GM06990 (cell line): Measurements from ENCODE around the gene FOXD4L3.
"Not testable (repeated sequence)": the region's sequence is repeated elsewhere in the genome, so short reads cannot be mapped to it uniquely, and the experiment has no call there.

Experiments used
- DNase-seq: peaks from one replicate; pipeline ENCODE4 v3.0.0-alpha.2; 2011; ENCODE audit not compliant: insufficient read length; ENCODE audit errors: extremely low read depth
- H3K27me3 ChIP-seq: replicated peaks from 2 replicates; pipeline ENCODE4 v1.6.0; 2011; ENCODE audit warnings: low read length; ENCODE audit not compliant: control insufficient read depth, insufficient read depth
- H3K36me3 ChIP-seq: 2 replicates; pipeline ENCODE4 v1.5.1; 2011; ENCODE audit warnings: low read length; ENCODE audit not compliant: control insufficient read depth, insufficient read depth
- H3K4me3 ChIP-seq: replicated peaks from 2 replicates; pipeline ENCODE4 v1.5.1; 2011; ENCODE audit warnings: low read depth, mild to moderate bottlenecking, control low read depth, low read length

Gene FOXD4L3

DNA sequence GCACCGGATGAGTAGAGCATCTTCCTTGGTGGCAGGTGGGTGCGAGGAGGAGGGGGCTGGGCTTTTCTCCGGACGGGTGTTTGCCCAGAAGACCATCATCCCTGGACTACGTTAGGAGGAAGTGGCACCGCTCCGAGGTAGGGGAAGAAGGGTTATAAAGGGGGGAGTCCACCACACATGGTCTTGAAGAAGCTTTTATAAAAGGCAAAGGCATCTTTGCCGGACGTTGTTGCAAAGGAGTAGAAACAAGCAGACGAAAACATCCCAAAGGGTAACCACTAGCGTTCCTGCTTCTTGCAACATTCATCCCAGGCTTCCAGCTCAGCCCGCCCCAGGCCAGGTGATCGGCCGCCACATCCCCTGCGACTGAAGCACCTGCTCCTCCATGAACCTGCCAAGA lies at the start of gene FOXD4L3:
FOXD4L3 (plus strand) TSS at position 301 of the 400 bp plus-strand sequence; CDS start at position 386, 85 bp downstream.
- DNase-seq, H3K27me3 ChIP-seq, H3K36me3 ChIP-seq, H3K4me3 ChIP-seq: not testable (repeated sequence)

DNA sequence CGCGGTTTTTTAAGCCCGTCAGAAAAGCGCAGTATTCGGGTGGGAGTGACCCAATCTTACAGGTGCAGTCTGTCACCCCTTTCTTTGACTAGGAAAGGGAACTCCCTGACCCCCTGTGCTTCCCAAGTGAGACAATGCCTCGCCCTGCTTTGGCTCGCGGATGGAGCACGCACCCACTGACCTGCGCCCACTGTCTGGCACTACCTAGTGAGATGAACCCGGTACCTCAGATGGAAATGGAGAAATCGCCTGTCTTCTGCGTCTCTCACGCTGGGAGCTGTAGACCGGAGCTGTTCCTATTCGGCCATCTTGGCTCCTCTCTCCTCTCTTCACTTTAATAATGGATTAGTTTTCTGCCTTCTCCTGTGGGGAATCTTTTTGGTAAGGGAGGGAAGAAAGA lies 21.6 kb upstream of the FOXD4L3 start:
- DNase-seq, H3K36me3 ChIP-seq, H3K27me3 ChIP-seq, H3K4me3 ChIP-seq: not testable (repeated sequence)

DNA sequence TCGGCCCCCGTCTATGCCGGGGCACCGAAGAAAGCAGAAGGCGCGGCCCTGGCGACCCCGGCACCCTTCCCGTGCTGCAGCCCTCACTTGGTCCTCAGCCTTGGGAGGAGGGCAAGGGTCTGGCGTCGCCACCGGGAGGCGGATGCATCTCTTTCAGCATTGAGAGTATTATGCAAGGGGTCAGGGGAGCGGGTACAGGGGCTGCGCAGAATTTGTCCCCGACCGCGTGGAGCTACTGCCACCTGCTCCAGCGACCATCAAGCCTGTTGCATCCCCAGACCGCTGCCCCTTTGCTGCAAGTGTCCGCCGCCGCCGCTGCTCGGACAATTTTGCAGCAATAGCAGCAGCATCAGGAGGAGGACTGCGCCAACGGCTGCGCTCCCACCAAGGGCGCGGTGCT lies 1.1 kb downstream of the FOXD4L3 start:
- not testable (repeated sequence) for H3K27me3 ChIP-seq, H3K36me3 ChIP-seq, DNase-seq, H3K4me3 ChIP-seq

DNA sequence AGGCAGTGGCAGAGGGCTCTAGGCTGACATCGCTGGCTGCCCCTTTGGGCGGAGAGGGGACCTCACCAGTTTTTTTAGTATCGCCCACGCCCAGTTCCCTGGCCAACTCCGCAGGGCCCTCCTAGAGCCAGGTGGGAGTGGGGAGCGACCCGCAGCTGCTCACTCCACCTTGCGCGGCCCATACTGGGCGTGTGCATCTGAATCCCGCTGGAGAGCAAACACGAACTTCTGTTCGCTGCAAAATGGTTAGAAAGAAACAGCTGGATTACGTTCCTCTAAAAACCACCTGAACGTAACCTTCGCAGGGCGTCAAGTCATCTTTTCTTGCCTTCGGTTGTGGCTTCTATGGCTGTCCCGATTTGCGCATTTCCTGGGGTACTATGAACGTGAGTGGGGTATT lies 1.5 kb downstream of the FOXD4L3 start:
- H3K4me3 ChIP-seq, H3K27me3 ChIP-seq, H3K36me3 ChIP-seq, DNase-seq: not testable (repeated sequence)

DNA sequence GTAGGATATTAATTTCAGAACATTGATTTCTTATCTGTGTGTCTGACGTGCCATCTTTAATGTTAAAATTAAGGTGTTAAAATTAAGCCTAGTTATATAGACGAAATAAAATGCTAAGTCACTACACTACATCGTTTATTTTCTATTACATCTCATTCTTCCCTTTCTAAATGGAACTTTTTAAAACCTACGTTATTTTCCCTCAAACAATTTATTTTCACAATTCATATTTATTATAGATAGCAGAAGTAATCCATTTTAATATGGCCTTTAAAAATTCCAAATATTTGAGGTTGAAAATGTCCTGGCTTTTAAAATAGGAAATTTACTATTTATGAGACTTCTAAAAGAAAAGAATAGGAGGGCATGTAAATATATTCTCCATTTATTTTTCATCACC lies 2.1 kb downstream of the FOXD4L3 start:
- H3K36me3 ChIP-seq, DNase-seq, H3K27me3 ChIP-seq, H3K4me3 ChIP-seq: not testable (repeated sequence)

DNA sequence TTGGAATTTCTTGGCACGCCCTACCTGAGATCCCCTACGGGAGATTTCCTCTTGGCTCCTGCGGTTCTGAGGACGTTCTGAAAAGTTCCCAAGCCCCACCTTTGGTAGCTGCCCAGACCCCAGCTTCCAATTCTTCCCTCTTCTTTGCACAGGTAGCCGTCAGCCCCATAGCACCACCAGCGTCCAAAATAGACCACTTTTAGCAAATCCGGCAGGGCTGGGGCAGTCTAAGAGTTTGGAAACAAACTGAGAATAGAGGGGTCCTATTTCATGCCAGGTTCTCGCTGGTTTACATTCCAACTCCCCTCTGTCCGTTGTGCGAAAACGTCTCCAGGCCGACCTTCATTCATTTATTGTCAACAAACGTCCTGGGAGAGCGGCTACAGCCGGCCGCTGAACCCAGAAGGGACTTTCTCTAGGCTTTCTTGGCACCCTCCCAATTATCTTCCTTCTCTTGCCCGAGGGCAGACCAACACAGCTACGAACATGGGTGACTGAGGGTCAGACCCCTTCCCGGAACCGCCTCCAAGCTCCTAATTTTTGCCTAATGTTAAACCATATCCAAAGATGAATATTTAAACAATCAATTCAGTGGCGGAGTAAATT lies 3.1 kb downstream of the FOXD4L3 start:
- H3K4me3 ChIP-seq, H3K36me3 ChIP-seq, DNase-seq, H3K27me3 ChIP-seq: not testable (repeated sequence)

DNA sequence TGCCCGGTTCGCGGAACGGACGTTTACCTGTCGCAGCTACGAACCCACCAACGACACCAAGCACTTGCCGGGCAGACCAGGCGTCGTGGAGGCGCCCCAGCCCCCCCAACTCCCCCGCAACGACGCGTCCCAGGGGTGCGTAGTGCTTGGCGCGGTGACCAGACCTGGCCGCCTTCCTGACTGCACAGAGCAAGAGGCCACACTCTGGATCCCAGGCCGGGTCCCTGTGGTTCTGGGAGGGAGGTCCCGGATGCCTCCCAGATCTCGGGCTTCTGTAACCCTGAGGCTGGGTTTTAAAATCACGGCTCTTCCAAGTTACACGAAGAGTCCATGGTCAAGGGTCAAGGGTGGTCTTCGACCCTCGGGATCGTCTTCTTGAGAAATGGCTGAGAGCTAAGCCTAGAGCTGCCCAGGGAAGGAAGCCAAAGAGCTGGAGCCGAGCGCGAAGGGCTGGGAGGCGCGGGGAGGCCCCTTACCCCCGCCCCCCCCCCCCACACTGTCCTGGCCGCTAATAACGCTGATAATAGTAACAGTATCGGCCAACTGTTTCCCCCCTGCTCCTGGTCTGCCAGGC lies 3.8 kb downstream of the FOXD4L3 start:
- H3K4me3 ChIP-seq, H3K36me3 ChIP-seq, H3K27me3 ChIP-seq, DNase-seq: not testable (repeated sequence)

DNA sequence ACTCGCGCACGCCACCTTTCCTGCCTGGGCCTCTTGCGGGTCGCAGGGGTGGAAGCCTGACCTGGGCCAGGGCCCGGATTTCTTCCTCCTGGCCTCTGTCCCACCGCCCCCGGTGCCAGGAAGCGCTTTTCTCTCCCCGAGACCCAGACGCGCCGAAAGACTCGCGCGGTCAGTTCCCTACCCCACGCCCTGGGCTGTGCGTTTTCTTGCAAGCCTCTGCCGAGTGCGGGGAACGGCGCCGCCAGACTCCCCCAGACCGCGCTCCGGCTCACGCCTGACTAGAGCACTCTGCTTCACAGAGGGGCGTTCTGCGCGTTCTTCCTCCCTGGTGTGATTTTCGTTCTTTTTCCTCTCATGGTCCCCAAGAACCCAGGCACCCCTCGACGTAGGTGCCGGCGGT lies 4.5 kb downstream of the FOXD4L3 start:
- not testable (repeated sequence) for H3K36me3 ChIP-seq, H3K27me3 ChIP-seq, H3K4me3 ChIP-seq, DNase-seq

DNA sequence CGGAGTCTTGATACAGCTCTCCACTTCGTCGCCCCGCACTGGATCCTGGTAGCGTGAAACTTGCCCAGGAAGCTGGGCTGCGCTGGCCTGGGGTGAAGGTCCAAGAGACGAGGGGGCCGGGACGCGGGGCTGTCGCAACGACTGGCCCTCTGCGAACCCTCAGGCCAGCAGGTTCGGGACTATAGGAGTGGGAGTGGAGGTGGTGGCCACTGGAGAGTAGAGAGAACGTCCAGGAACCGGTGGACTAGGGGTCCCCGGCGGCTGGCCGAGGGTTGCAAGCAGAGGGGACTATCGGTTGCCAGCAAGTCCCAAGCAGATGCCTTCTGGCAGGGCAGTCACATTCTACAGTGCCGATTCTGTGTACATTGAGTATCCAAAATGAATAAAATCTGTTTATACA lies 5.0 kb downstream of the FOXD4L3 start:
- H3K27me3 ChIP-seq, H3K36me3 ChIP-seq, DNase-seq, H3K4me3 ChIP-seq: not testable (repeated sequence)

DNA sequence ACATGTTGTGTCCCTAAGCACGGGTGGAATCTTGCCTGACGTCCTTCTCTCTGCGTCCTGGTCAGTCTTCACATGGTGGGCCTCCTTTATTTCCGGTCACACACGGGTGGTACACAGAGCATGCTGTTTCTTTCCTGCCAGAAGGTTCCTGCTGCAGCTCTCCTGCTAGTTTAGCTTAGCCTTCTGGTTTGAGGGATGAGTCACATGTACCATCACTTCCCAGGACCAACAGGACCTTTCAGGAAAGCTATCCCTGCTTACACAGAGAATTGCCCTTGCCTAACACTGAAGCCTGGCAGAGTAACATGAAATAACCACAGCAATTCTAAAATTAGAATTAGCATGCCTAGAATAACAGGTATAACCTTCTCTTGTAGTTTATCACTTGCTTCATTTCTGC lies 8.5 kb downstream of the FOXD4L3 start:
- DNase-seq, H3K27me3 ChIP-seq: not testable (repeated sequence)

DNA sequence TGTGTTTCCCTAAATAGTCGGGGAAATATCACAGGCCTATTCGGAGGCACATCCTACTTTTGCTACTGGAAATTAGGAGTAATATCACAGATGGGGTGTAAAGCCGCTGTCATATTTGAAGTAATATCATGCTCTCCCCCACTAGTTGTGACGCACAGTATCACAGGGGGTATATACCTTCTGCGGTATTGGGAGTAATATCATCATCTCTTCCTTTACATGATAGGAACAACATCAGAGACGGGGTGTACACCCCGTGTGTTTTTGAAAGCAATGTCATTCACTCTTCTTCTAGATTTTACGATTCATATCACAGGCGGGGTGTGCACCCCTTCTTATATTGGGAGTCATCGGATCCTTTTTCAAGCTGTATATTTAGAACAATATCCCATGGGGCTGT lies 15.5 kb downstream of the FOXD4L3 start:
- not testable (repeated sequence) for H3K27me3 ChIP-seq, DNase-seq, H3K4me3 ChIP-seq, H3K36me3 ChIP-seq

More for the DNA sequence above, 8.5 kb downstream of the FOXD4L3 start:
- not testable (repeated sequence) for H3K36me3 ChIP-seq, H3K4me3 ChIP-seq

DNA sequence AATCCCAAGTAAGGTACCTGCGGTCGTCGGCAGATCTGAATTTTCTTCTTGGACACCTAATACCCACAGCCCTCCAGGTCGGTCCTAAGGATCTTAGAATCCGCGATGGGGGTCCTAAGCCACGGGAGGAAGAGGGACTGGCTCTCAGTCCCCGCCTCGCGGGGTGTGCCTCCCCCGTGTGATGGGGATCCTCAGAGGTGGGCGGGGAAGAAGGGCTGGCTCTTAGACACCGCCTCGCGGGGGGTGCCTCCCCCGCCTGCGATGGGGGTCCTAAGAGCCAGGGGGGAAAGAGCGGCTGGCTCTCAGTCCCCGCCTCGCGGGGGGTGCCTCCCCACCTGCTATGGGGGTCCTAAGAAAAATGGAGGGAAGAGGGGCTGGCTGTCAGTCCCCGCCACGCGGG lies 21.1 kb downstream of the FOXD4L3 start:
- not testable (repeated sequence) for H3K27me3 ChIP-seq, H3K4me3 ChIP-seq, H3K36me3 ChIP-seq, DNase-seq

DNA sequence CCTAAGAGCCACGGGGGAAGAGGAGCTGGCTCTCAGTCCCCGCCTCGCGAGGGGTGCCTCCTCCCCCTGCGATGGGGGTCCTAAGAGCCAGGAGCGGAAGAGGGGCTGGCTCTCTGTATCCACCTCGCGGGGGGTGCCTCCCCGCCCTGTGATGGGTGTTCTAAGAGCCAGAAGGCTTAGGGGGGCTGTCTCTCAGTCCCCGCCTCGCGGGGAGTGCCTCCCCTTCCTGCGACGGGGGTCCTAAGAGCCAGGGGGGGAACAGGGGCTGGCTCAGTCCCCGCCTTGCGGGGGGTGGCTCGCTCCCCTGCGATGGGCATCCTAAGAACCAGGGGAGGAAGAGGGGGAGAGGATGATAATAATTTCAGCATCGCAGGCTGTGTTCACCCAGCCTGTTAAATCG lies 21.9 kb downstream of the FOXD4L3 start:
- H3K4me3 ChIP-seq, DNase-seq, H3K36me3 ChIP-seq, H3K27me3 ChIP-seq: not testable (repeated sequence)

DNA sequence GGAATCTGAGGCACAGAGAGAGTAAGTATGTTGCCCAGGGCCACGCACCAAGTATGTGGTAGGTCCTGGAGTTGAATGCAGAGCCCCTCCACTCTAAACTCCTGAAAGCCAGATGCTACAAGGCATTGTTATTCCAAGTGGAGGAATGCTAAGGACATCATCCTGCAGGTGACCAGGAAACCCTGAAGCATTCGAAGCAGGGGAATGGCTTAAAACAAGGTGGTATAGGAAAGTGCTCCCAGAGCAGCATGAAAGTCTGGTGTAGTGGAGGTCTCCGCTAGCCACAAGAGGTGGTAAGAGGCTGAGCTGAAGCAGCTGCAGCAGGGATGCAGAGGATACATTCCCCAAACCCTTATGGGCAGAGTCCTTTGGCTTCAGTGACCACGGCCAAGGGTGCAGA lies 26.4 kb downstream of the FOXD4L3 start:
- H3K27me3 ChIP-seq, H3K4me3 ChIP-seq, H3K36me3 ChIP-seq, DNase-seq: not testable (repeated sequence)
